ENCODE measurements around the gene TTF2. TPM values are rescaled to one million over a fixed set of nuclear protein-coding genes. Genes with fewer than 3 reads are reported as not detected.
"Not testable (repeated sequence)": the region's sequence is repeated elsewhere in the genome, so short reads cannot be mapped to it uniquely, and the experiment has no call there.

Gene TTF2
- polyA plus RNA-seq, 3 donors: 21.2 to 24.0 (median 23.2) TPM

- DNase-seq (ENCODE audit: extremely low read depth in 1 of 11, low read depth in 9 of 11, low spot score in 4 of 11): no peak
These were observed 77.2 kb downstream of the TTF2 start for GRCh38 chr1:117137281-117137855.

GRCh38 chr1:117138106-117138505, 78.0 kb downstream of the TTF2 start:
- no peak for DNase-seq (ENCODE audit: extremely low read depth in 1 of 11, low read depth in 9 of 11, low spot score in 4 of 11)

GRCh38 chr1:117138561-117138960, 78.4 kb downstream of the TTF2 start:
- DNase-seq (ENCODE audit: extremely low read depth in 1 of 11, low read depth in 9 of 11, low spot score in 4 of 11): no peak

- no peak for DNase-seq (ENCODE audit: extremely low read depth in 1 of 11, low read depth in 9 of 11, low spot score in 4 of 11)
These were observed 82.1 kb downstream of the TTF2 start for GRCh38 chr1:117142200-117142599.

DNA sequence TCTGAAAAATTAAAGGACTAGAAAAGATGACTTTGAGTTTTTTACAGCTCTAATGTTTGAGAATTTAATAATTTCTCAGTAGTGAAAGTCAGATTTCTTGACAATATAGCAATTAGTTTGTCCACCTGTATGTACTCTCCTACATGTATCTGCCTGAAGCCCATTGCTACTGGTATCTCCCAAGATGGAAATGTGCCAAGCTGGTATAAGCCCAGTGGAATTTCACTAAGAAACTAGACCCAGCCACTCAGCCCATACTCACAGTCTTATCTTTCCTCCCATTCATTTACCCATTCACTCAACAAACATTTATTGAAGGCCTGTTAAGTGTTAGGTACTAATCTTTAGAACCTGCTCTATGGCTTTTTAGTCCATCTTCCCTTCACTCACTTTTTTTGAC, 83.0 kb downstream of the TTF2 start:
- DNase-seq (ENCODE audit: extremely low read depth in 1 of 11, low read depth in 9 of 11, low spot score in 4 of 11): no peak

- DNase-seq (ENCODE audit: extremely low read depth in 1 of 11, low read depth in 9 of 11, low spot score in 4 of 11): no peak
These were observed 83.7 kb downstream of the TTF2 start for GRCh38 chr1:117143871-117144270.

DNA sequence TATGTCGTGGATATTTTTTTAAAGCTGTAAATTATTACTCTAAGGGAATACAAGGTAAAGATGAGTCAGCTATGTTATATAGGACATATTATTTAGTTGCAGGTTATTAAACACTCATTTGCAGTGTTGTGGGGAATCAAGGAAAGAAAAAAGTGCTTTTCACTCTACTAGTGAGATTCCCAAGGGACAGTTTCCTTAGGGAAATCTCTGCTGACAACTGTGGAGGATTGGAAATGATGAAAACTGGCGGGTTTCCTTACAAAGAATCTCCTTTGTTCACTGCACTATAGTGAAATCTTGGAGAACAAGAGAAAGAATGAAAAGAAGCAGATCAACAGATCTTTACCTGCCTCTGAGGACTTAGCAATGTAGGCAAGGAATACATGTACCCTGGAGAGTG, 85.9 kb downstream of the TTF2 start:
- no peak for DNase-seq (ENCODE audit: extremely low read depth in 1 of 11, low read depth in 9 of 11, low spot score in 4 of 11)

- DNase-seq (ENCODE audit: extremely low read depth in 1 of 11, low read depth in 9 of 11, low spot score in 4 of 11): no peak
These were observed 86.6 kb downstream of the TTF2 start for GRCh38 chr1:117146575-117147340.

GRCh38 chr1:117147341-117147831, 87.3 kb downstream of the TTF2 start:
- no peak for DNase-seq (ENCODE audit: extremely low read depth in 1 of 11, low read depth in 9 of 11, low spot score in 4 of 11)

DNA sequence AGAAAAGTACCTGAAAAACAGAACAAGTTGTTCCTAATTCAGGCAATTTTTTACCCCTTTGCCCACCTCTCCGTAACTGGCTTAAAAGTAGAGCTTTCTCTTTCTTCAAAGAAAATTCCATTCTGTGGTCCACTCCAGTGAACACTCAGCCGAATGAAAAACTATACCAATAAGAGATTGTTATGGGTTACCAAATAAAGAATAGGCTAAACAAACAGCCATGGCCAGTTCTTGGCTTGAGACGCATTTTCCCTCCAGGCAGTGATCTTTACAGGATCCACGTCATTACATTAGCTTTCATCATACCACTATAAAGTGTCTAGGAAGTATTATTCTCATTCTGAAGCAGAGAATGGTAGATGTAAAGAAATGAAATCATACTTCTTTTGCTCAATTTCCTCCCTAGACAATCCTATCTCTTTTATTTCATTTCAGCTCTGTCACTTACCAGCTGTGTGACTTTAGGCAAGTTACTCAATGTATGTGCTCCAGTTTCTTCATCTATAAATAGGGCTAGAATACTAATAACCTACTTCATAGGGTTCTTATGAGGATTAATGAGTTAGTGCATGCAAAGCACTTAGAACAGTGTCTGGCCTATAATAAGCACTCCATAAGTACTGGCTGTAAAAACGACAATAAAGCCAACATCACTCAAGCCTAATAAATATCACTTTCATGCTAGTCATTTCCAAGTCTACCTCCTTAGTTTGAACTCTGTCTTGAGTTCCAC, 87.9 kb downstream of the TTF2 start:
- no peak for DNase-seq (ENCODE audit: extremely low read depth in 1 of 11, low read depth in 9 of 11, low spot score in 4 of 11)

DNA sequence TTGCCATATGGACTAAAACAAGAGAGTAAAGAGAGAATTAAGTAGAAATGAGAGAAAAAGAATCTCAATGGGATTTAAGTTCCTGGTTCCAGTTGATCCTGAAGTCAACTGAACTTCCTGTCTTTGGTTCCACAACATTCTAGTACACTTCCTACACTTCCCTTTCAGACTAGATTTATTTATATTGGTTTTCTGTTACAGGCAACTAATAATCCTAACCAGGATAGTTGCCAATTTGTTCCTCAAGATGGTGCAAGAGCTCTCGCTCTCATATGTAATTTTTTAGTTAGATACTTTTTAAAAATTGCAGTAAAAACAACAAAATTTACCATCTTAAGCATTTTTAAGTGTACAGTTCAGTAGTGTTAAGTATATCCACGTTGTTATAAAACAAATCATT, 90.2 kb downstream of the TTF2 start:
- DNase-seq (ENCODE audit: extremely low read depth in 1 of 11, low read depth in 9 of 11, low spot score in 4 of 11): no peak

DNA sequence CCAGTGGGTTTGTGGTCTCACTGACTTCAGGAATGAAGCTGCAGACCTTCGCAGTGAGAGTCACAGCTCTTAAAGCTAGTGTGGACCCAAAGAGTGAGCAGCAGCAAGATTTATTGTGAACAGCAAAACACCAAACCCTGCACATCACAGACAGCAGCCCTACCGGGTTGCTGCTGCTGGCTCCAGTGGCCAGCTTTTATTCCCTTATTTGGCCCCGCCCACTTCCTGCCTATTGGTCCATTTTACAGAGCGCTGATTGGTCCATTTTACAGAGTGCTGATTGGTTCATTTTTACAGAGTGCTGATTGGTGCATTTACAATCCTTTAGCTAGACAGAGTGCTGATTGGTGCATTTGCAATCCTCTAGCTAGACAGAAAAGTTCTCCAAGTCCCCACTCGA, 91.2 kb downstream of the TTF2 start:
- DNase-seq (ENCODE audit: extremely low read depth in 1 of 11, low read depth in 9 of 11, low spot score in 4 of 11): not testable (repeated sequence)

Other genes with a start within 250 kb of the TTF2 start
- 10 to 100 TPM; 52.8 to 56.7 (median 56.4) TPM for gene PTGFRN, start 150.4 kb upstream of the TTF2 start, polyA plus RNA-seq (ENCODE audit: insufficient read length in 3 of 3)
- 1 to 10 TPM; 1.9 to 2.5 (median 2.0) TPM for gene CD101, start 58.6 kb upstream of the TTF2 start, polyA plus RNA-seq (ENCODE audit: insufficient read length in 3 of 3)
- 10 to 100 TPM; 20.4 to 30.3 (median 22.3) TPM for gene TRIM45, start 61.4 kb downstream of the TTF2 start, polyA plus RNA-seq (ENCODE audit: insufficient read length in 3 of 3)
- gene VTCN1, start 150.6 kb downstream of the TTF2 start, polyA plus RNA-seq (ENCODE audit: insufficient read length in 3 of 3): 10 to 100 TPM; 15.8 to 25.1 (median 18.7) TPM

All from renal cortex interstitium (tissue), 11 donors.